Small intestine (tissue), 7 donors: Measurements from ENCODE around the gene PCDHB13. TPM values are rescaled to one million over a fixed set of nuclear protein-coding genes. Genes with fewer than 3 reads are reported as not detected.
"Not testable (repeated sequence)": the region's sequence is repeated elsewhere in the genome, so short reads cannot be mapped to it uniquely, and the experiment has no call there.

Experiments used
- DNase-seq, 2 donors: peaks; one replicate each; pipeline versions ENCODE4 v3.0.0 to v3.0.0-alpha.2; 2013
- FAIRE-seq: peaks from 2 replicates; lab custom pipeline; 2012; peaks lifted over from hg19 to GRCh38; lab: Jason Lieb, UNC
- H3K27ac ChIP-seq, 3 donors: one replicate each; pipeline ENCODE4 v1.5.1; 2013; ENCODE audit warnings: low read length in 2 of 3, mild to moderate bottlenecking in 2 of 3, control low read depth in 1 of 3, inconsistent platforms in 1 of 3, low read depth in 1 of 3, moderate library complexity in 1 of 3
- H3K27me3 ChIP-seq, 3 donors: one replicate each; pipeline ENCODE4 v1.6.1; 2013; ENCODE audit warnings: low read length in 3 of 3, inconsistent platforms in 1 of 3; ENCODE audit not compliant: control insufficient read depth in 3 of 3, insufficient read depth in 3 of 3
- H3K36me3 ChIP-seq, 3 donors: one replicate each; pipeline ENCODE4 v1.6.1; 2013; ENCODE audit warnings: low read length in 3 of 3, inconsistent platforms in 1 of 3, low read depth in 1 of 3, mild to moderate bottlenecking in 1 of 3, moderate library complexity in 1 of 3; ENCODE audit not compliant: control insufficient read depth in 3 of 3, insufficient read depth in 2 of 3
- H3K4me1 ChIP-seq, 3 donors: one replicate each; pipeline ENCODE4 v1.6.1; 2013; ENCODE audit warnings: low read length in 2 of 3, inconsistent platforms in 1 of 3, low read depth in 1 of 3, mild to moderate bottlenecking in 1 of 3, moderate library complexity in 1 of 3; ENCODE audit not compliant: control insufficient read depth in 3 of 3, insufficient read depth in 2 of 3
- H3K4me3 ChIP-seq, 3 donors: one replicate each; pipeline ENCODE4 v1.5.1; 2013; ENCODE audit warnings: low read length in 3 of 3, control low read depth in 1 of 3, inconsistent platforms in 1 of 3, low read depth in 1 of 3, mild to moderate bottlenecking in 1 of 3, moderate library complexity in 1 of 3
- H3K9me3 ChIP-seq, 2 donors: one replicate each; pipeline ENCODE4 v1.6.1; 2013; ENCODE audit warnings: low read depth in 1 of 2, low read length in 1 of 2; ENCODE audit not compliant: control insufficient read depth in 2 of 2, insufficient read depth in 1 of 2
- WGBS, 3 donors: extraction: QIAGEN DNeasy Blood & Tissue Kit; methylation state at CpG; one replicate each; pipeline ENCODE4 v1.1.7; 2013; 5-methylcytosine and 5-hydroxymethylcytosine counted together
- polyA plus RNA-seq, 4 donors: library from polyadenylated mRNA; stranded (reverse) in 3 of 4; unstranded in 1 of 4; fragments of 200-250 nt in 3 of 4; fragments of 120-200 nt in 1 of 4; gene quantifications; one replicate each; pipeline versions ENCODE4 v1.2.1 to v1.2.3, GENCODE V29; 2013
- donor health status: healthy with polysubstance abuse.
- donor health status: control.
- donor health status: control.
- donor health status: Bipolar disorder and iron deficiency.
- donor health status: healthy.

The PCDHB13 gene
- polyA plus RNA-seq, 4 donors: 0.49 to 0.71 TPM; not detected in 2

DNA sequence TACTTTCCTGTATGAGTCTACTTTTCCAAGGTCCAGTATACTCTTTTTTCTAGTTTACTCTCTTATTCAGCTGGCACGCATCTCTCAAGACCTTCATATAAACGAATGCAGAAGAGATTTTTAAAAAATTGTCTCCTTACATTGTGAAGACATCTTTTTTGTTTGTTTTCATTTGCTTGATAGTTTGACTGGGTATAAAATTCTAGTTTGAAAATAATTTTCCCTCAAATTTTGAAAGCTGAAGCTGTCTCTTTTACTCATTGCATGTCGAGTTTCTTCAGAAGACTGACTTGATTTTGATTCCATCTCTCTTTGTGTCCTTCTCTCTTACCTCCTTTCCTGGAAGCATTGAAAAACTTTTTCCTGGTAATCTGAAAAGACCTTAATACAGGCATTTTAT lies 17.4 kb upstream of the PCDHB13 start:
- Histone ChIP-seq H3K27me3 (peaks cover 0 to 8% (median 0%) of the 10 kb centered on the region in 3 donors), H3K4me1 (no peaks in the 10 kb centered on the region), H3K9me3 (peaks cover 1 to 29% of the 10 kb centered on the region in 2 donors), H3K27ac (no peak overlapping the region), H3K4me3 (no peak overlapping the region), H3K36me3 (no peaks in the 10 kb centered on the region)
- no peak for DNase-seq
- FAIRE-seq: no peak
- WGBS, 3 donors: 25 to 50% (median 30%) methylated on average over 3 of the region's 3 CpGs

DNA sequence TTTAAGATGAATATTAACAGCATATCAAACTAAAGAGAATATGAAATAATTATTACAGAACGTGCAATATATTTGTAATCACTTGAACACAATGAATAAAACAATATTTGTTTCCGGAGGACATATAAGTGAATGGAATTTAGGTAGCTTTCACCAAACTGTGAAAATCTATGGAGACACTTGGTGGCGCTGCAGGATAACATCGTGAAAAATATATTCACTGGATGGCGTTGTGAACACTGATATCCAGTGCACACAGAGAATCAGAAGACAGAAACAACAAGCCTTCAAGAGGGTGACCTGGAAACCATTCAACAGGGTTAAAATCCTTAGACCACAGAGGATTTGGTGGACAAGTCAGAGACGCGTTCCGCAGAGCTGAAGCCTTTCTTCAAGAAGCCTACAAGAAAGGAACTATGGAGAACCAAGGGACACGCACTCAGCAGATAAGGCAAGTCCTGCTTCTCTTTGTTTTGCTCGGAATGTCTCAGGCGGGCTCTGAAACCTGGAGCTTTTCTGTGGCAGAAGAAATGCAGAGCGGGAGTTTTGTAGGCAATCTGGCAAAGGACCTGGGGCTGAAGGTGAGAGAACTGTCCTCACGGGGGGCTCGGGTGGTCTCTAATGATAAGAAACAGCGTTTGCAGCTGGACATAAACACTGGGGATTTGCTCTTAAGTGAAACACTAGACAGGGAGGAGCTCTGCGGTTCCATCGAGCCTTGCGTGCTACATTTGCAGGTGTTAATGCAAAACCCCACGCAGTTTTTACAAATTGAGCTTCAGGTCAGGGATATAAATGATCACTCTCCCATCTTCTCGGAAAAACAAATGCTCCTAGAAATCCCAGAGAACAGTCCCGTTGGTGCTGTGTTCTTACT lies 14.1 kb upstream of the PCDHB13 start, which contains the start of gene PCDHB11:
Gene PCDHB11 (plus strand): TSS at position 269 of the 877 bp plus-strand sequence. CDS start 148 bp downstream, at position 417.
- H3K36me3 ChIP-seq: no peaks in the 10 kb centered on the region
- 36 to 52% (median 40%) methylated on average over 21 of the region's 21 CpGs for WGBS, 3 donors
- FAIRE-seq (no peak), DNase-seq (no peak)
- no peak within 1 kb of the TSS for H3K27ac ChIP-seq
- peaks cover 0 to 32% of the 10 kb centered on the region in 2 donors for H3K9me3 ChIP-seq
- peaks cover 0 to 3% (median 0%) of the 10 kb centered on the region in 3 donors for H3K27me3 ChIP-seq
- H3K4me1 ChIP-seq: no peaks in the 10 kb centered on the region
- H3K4me3 ChIP-seq: no peak within 1 kb of the TSS

DNA sequence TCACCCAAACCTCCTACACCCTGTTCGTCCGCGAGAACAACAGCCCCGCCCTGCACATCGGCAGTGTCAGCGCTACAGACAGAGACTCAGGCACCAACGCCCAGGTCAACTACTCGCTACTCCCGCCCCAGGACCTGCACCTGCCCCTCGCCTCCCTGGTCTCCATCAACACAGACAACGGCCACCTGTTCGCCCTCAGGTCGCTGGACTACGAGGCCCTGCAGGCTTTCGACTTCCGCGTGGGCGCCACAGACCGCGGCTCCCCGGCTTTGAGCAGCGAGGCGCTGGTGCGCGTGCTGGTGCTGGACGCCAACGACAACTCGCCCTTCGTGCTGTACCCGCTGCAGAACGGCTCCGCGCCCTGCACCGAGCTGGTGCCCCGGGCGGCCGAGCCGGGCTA lies 12.6 kb upstream of the PCDHB13 start:
- peaks cover 0 to 35% of the 10 kb centered on the region in 2 donors for H3K9me3 ChIP-seq
- not testable (repeated sequence) for H3K27me3 ChIP-seq, H3K4me1 ChIP-seq, H3K36me3 ChIP-seq, H3K4me3 ChIP-seq, FAIRE-seq, DNase-seq, H3K27ac ChIP-seq
- 42 to 58% (median 50%) methylated on average over 23 to 27 of the region's 38 CpGs for WGBS, 3 donors

DNA sequence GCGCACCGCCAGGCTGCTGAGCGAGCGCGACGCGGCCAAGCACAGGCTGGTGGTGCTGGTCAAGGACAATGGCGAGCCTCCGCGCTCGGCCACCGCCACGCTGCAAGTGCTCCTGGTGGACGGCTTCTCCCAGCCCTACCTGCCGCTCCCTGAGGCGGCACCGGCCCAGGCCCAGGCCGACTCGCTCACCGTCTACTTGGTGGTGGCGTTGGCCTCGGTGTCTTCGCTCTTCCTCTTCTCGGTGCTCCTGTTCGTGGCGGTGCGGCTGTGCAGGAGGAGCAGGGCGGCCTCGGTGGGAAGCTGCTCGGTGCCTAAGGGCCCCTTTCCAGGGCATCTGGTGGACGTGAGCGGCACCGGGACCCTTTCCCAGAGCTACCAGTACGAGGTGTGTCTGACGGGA lies 12.1 kb upstream of the PCDHB13 start:
- 37 to 63% (median 51%) methylated on average over 13 to 33 of the region's 35 CpGs for WGBS, 3 donors
- not testable (repeated sequence) for H3K4me3 ChIP-seq, DNase-seq, H3K4me1 ChIP-seq, H3K36me3 ChIP-seq, H3K27ac ChIP-seq, FAIRE-seq, H3K27me3 ChIP-seq
- H3K9me3 ChIP-seq: peaks cover 0 to 35% of the 10 kb centered on the region in 2 donors

DNA sequence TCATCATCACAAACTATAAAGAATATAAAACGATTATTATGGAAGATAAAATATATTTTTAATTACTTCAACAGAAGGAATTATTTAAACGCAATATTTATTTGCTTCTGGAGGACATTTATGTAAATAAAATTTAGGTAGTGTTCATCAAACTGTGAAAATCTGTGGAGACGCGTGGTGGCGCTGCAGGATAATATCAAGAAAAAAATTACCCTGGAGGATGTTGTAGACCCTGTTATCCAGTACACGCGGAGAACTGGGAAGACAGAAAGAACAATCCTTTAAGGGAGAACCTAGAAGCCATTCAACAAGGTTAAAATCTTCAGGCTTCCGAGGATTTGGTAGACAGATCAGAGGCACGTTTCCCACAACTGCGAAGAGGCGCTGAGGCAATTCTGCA lies 5.2 kb upstream of the PCDHB13 start, which contains the start of gene PCDHB12:
Gene PCDHB12 (plus strand): TSS at position 242 of the 400 bp plus-strand sequence. CDS start 189 bp downstream, outside the sequence.
- no peaks in the 10 kb centered on the region for H3K4me1 ChIP-seq
- no peak within 1 kb of the TSS for H3K4me3 ChIP-seq
- H3K27me3 ChIP-seq: peaks cover 0 to 4% (median 0%) of the 10 kb centered on the region in 3 donors
- 20 to 31% (median 26%) methylated on average over 11 of the region's 11 CpGs for WGBS, 3 donors
- no peak for FAIRE-seq
- peaks cover 0 to 18% of the 10 kb centered on the region in 2 donors for H3K9me3 ChIP-seq
- no peak for DNase-seq
- H3K27ac ChIP-seq: no peak within 1 kb of the TSS
- H3K36me3 ChIP-seq: no peaks in the 10 kb centered on the region

DNA sequence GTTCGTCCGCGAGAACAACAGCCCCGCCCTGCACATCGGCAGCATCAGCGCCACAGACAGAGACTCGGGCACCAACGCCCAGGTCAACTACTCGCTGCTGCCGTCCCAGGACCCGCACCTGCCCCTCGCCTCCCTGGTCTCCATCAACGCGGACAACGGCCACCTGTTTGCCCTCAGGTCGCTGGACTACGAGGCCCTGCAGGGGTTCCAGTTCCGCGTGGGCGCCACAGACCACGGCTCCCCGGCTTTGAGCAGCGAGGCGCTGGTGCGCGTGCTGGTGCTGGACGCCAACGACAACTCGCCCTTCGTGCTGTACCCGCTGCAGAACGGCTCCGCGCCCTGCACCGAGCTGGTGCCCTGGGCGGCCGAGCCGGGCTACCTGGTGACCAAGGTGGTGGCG lies 3.4 kb upstream of the PCDHB13 start:
- peaks cover 0 to 24% of the 10 kb centered on the region in 2 donors for H3K9me3 ChIP-seq
- H3K4me1 ChIP-seq, H3K36me3 ChIP-seq, DNase-seq, H3K27ac ChIP-seq, H3K27me3 ChIP-seq, H3K4me3 ChIP-seq, FAIRE-seq: not testable (repeated sequence)
- WGBS, 3 donors: 44 to 71% (median 59%) methylated on average over 27 to 39 of the region's 39 CpGs

DNA sequence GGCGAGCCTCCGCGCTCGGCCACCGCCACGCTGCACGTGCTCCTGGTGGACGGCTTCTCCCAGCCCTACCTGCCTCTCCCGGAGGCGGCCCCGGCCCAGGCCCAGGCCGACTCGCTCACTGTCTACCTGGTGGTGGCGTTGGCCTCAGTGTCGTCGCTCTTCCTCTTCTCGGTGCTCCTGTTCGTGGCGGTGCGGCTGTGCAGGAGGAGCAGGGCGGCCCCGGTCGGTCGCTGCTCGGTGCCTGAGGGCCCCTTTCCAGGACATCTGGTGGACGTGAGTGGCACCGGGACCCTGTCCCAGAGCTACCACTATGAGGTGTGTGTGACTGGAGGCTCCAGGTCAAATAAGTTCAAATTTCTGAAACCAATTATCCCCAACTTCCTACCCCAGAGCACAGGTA lies 2.9 kb upstream of the PCDHB13 start:
- peaks cover 1 to 20% of the 10 kb centered on the region in 2 donors for H3K9me3 ChIP-seq
- not testable (repeated sequence) for DNase-seq, H3K27me3 ChIP-seq, H3K27ac ChIP-seq, H3K4me1 ChIP-seq, H3K36me3 ChIP-seq, FAIRE-seq, H3K4me3 ChIP-seq
- WGBS, 3 donors: 29 to 56% (median 44%) methylated on average over 14 to 23 of the region's 27 CpGs

DNA sequence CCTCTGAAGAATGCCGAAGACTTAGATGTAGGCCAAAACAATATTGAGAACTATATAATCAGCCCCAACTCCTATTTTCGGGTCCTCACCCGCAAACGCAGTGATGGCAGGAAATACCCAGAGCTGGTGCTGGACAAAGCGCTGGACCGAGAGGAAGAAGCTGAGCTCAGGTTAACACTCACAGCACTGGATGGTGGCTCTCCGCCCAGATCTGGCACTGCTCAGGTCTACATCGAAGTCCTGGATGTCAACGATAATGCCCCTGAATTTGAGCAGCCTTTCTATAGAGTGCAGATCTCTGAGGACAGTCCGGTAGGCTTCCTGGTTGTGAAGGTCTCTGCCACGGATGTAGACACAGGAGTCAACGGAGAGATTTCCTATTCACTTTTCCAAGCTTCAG lies 864 bp downstream of the PCDHB13 start:
- DNase-seq, H3K4me3 ChIP-seq, FAIRE-seq, H3K36me3 ChIP-seq, H3K27ac ChIP-seq, H3K4me1 ChIP-seq, H3K27me3 ChIP-seq: not testable (repeated sequence)
- 57 to 71% (median 68%) methylated on average over 7 to 11 of the region's 12 CpGs for WGBS, 3 donors
- H3K9me3 ChIP-seq: peaks cover 1 to 27% of the 10 kb centered on the region in 2 donors
